MM.1S (cell line): ENCODE data around the gene BMP7.
A peak's percentile ranks its signal among the peaks of the same experiment; 100 is the strongest.

ENCODE experiments used
- CTCF ChIP-seq: fragments of 300-600 bp; sonication (generic); IDR thresholded peaks from 2 replicates; pipeline ENCODE4 v1.5.1; 2016; ENCODE audit warnings: antibody characterized with exemption, low read length, mixed read lengths
- EZH2 ChIP-seq: fragments of 300-600 bp; sonication (generic); optimal IDR thresholded peaks from 2 replicates; pipeline ENCODE3; 2017; ENCODE audit warnings: low read depth, mild to moderate bottlenecking, antibody characterized with exemption, low read length, mixed read lengths
- EZH2phosphoT487 ChIP-seq: fragments of 300-600 bp; sonication (generic); IDR thresholded peaks from 2 replicates; pipeline ENCODE4 v1.6.1; 2018; ENCODE audit warnings: antibody characterized with exemption, low read length

- TF ChIP-seq CTCF (0 out of 2 replicates have a peak, but pooled peaks have one; percentile 7), EZH2 (no peak), EZH2phosphoT487 (no peak)
These were observed 21.7 kb downstream of the BMP7 start for GRCh38 chr20:57244627-57245214.
